Right ventricle myocardium inferior (tissue), 1 donor: ENCODE measurements around the gene GALNTL6. TPM values are rescaled to one million over a fixed set of nuclear protein-coding genes. Genes with fewer than 3 reads are reported as not detected.

Source experiments
- ATAC-seq: fragments of 200-7000 bp; cut with Tn5 transposase; one replicate; pipeline ENCODE4 v1.9.1; 2020; ENCODE audit warnings: mild to moderate bottlenecking, moderate library complexity
- DNase-seq: peaks from one replicate; pipeline ENCODE4 v3.0.0; 2021; ENCODE audit errors: missing footprints
- intact Hi-C: fragments of 100-400 bp; cut with DNase I; formaldehyde crosslinking; loops from one replicate; pipeline ENCODE4 v1.11.0; 2022
- total RNA-seq: library from RNA; stranded (reverse); fragmentation: NEBNext Ultra II Directional; extraction: Animal tissue kit (Norgen Biotek cat#: 25700); gene quantifications from one replicate; pipeline ENCODE4 v1.2.1, GENCODE V29; 2021
- donor health status: DM: no; HTN: yes; CAD: no; lungs with severe emphysema.

GALNTL6 gene
- total RNA-seq, 1 donor from 2014 or later = not detected

- intact Hi-C loops = no loop called here
- ATAC-seq (no peak), DNase-seq (no peak)
Measured at GRCh38 chr4:171978216-171978615, 165.0 kb downstream of the GALNTL6 start.

DNA sequence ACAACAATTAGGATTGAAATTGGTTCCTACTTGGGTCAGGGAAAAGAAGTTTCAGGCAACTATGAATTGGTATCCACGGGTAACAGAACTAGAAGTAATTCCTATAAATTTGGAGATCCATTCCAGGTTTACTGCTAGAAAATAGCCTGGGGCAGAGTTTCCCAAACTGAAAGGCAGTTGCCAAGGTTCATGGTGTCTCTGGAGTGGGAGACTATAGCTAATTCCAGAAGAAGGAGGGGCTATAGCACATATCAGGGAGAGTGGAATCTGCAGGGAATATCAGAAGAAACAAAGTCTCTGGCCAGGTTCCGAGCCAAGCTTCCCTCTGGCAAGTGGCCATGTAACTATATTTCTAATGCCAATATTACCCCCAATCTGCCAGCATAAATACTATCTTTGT is 166.3 kb downstream of the GALNTL6 start:
- intact Hi-C loops = no loop called here
- ATAC-seq (no peak), DNase-seq (no peak)

GRCh38 chr4:171981185-171981584 is 168.0 kb downstream of the GALNTL6 start:
- DNase-seq (no peak), ATAC-seq (no peak)
- intact Hi-C loops = no loop called here

DNA sequence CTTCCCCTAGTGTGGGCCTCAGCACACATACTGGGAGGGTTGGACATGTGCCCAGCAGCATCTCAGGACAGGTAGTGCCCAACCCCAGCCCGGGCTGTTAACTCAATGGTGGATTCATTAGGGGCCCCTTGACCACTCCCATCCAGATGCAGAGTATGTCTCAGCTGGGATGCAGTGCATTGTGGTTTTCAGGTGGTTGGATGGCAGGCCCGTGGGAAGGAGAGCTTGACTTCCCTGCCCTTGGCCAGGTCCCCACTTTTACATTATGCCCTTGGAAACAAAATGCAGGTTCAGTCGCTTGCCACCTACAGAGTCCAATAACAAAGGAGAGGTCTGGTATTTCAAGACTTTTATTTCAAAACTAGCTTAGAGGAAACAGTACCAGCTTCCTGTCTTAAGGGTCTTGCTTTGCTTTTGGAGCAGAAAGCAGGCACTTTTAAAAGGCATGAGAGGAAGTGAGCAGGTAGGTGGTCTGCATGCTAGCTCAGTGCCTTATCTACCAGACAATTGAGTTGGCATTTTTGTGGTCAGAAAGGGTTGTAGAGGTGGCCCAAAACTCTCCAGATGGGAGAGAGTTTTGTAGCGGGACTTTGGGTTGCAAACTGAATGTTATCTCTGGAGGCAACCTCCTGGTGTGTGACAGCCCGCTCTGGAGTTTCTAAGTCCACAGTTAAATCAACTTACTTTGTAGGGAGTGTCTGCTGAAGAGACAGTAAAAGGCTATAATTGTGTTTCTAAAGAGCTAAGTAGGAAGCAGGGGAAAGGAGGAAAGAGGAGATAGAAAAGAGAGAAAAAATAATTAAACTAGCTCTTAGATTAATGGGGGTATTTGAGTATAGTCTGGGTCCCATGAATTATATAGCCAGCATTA is 171.0 kb downstream of the GALNTL6 start:
- no peak for ATAC-seq
- intact Hi-C loops = no loop called here
- DNase-seq = no peak

DNA sequence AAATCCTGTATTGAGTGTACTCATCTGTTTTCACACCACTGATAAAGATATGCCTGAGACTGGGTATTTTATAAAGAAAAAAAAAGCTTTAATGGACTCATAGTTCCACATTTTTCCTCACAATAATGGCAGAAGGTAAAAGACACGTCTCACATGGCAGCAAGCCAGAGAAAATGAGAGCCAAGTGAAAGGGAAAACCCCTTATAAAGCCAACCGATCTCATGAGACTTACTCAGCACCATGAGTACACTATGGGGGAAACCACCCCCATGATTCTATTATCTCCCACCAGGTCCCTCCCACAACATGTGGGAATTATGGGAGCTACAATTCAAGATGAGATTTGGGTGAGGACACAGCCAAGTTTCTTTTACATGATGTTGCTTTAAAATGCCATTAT is 171.9 kb downstream of the GALNTL6 start:
- intact Hi-C loops = no loop called here
- DNase-seq = no peak
- ATAC-seq = no peak

GRCh38 chr4:171993247-171993646 is 180.0 kb downstream of the GALNTL6 start:
- DNase-seq = no peak
- intact Hi-C loops = no loop called here
- ATAC-seq = no peak

- no peak for DNase-seq
- ATAC-seq = no peak
- intact Hi-C loops = no loop called here
Measured at GRCh38 chr4:172007889-172008288, 194.7 kb downstream of the GALNTL6 start.

- no peak for DNase-seq
- intact Hi-C loops = no loop called here
- no peak for ATAC-seq
Measured at GRCh38 chr4:172009446-172010230, 196.4 kb downstream of the GALNTL6 start.

DNA sequence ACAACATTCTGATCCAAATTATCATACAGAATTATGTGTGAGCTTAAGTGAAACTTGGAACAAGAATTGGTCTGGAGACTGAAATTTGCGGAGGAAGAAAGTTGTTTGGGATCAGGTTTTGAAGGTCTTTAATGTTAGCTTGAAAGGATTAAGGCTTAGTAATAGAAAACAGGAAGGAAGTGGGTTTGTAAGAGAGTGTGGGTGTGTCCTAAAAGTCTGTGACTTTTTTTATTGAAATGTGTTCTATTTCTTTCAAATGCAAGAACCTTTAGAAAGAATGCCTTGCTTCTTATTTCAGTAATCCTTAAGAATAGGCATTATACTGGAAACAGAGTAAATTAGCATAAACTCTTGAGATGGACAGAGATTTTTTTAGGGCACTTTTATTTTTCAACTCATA is 198.0 kb downstream of the GALNTL6 start:
- intact Hi-C loops = no loop called here
- DNase-seq = no peak
- ATAC-seq = no peak

DNA sequence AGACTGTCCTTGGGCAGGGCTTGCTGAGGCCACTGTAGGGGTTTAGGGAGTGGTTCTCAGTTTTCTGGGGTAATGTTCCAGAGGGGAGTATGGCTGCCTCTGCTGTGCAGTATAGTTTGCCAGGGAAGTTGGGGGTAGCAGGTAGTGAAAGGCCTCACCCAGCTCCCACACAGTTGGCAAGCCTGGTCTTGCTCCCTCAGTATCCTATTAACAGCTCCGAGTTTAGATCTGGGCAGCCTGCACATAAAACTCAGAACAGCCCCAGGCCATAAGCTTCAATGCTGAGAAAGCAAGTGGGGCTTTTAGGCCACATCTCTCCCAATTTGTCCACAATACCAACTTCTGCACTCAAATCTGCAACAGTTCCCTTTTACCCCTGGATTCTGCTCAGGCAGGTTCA is 205.2 kb downstream of the GALNTL6 start:
- DNase-seq (no peak), ATAC-seq (no peak)
- intact Hi-C loops = no loop called here

- DNase-seq (no peak), ATAC-seq (no peak)
- intact Hi-C loops = no loop called here
Measured at GRCh38 chr4:172035562-172035961, 222.4 kb downstream of the GALNTL6 start.

DNA sequence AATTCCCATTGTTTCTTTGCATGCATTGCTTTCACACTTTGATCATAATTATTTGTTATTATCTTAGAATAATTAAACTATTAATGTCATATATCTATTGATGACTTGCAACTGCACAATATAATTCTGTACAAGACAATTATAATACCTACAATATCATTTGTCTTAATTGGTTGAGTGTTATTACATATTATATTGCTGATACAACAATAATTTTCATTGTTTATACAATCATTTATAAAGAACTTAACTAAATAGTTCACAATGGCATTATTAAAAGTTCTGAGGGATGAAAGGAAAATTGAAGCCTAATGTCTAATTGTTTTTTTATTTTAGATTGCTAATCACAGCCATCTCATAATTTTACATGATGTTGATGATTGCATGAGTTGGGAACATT is 227.6 kb downstream of the GALNTL6 start:
- ATAC-seq (no peak), DNase-seq (no peak)
- intact Hi-C loops = no loop called here

- intact Hi-C loops = no loop called here
Measured at GRCh38 chr4:172042714-172043114, 229.5 kb downstream of the GALNTL6 start.

GRCh38 chr4:172045981-172046380 is 232.8 kb downstream of the GALNTL6 start:
- intact Hi-C loops = no loop called here
- DNase-seq (no peak), ATAC-seq (no peak)

More at GRCh38 chr4:172042714-172043114, 229.5 kb downstream of the GALNTL6 start:
- no peak for DNase-seq
- ATAC-seq = no peak

GRCh38 chr4:172048666-172049065 is 235.5 kb downstream of the GALNTL6 start:
- no peak for DNase-seq
- ATAC-seq = no peak
- intact Hi-C loops = no loop called here

DNA sequence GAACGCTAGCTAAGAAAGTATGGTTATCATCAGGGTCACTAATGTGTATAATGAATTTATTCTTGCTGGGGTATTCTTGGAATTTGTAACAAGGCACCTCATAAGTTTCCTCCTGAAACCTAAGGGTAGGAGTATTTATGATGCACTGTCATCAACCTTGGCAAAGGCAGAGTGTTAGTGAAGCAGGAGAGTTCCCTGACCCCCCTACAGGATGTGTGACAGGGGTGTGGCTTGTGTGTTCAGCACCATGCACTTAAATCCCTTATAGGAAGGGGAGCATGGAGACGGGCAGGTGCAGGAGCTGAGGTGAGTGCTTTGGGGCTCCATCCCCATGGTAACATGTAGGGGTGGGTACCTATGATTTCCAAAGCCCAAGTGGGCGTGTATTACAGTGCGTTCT is 237.7 kb downstream of the GALNTL6 start:
- DNase-seq = no peak
- no peak for ATAC-seq
- intact Hi-C loops = no loop called here

- no peak for DNase-seq
- no peak for ATAC-seq
- intact Hi-C loops = no loop called here
Measured at GRCh38 chr4:172055046-172055445, 241.8 kb downstream of the GALNTL6 start.

- intact Hi-C loops = no loop called here
- ATAC-seq = no peak
- no peak for DNase-seq
Measured at GRCh38 chr4:172055498-172055897, 242.3 kb downstream of the GALNTL6 start.

DNA sequence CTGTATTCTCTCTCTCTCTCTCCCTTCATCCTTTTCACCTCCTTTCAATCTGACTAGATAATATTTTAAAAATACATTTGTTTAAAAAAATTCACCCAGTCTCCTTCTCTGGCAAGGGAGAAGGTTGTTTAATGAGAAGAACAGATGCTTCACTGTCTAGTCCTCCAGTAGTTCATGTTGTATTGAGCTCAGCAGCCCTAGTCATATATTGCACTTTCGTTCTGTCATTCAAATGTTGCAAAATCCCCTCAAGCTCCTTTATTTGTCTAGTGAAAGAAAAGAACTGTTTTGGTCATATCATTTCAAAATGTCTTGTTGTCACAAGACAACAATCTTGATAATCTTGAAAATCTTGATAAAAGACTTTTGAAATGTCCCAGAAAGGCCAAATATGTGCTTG is 248.0 kb downstream of the GALNTL6 start:
- ATAC-seq = no peak
- intact Hi-C loops = no loop called here
- DNase-seq = no peak

GRCh38 chr4:172068506-172068905 is 255.3 kb downstream of the GALNTL6 start:
- DNase-seq = no peak
- ATAC-seq = no peak
- intact Hi-C loops = no loop called here
